ENCODE results near the gene TCF7L2.

The TCF7L2 gene

GRCh38 chr10:112972606-112973005 is 22.6 kb downstream of the TCF7L2 start:
- TF ChIP-seq CTCF (IDR thresholded peaks at IDR 0.05; ENCODE audit: control insufficient read depth, extremely low read depth, insufficient read depth), result no peak
- DNase-seq (ENCODE audit: low read depth), result no peak
- H3K4me3 ChIP-seq (ENCODE audit: low read depth, low read length), result no peak overlapping the region

- no peak overlapping the region for H3K4me3 ChIP-seq (ENCODE audit: low read depth, low read length)
- DNase-seq (ENCODE audit: low read depth), result no peak
- TF ChIP-seq CTCF (IDR thresholded peaks at IDR 0.05; ENCODE audit: control insufficient read depth, extremely low read depth, insufficient read depth), result no peak
Measured at GRCh38 chr10:112973046-112973445, 23.0 kb downstream of the TCF7L2 start.

DNA sequence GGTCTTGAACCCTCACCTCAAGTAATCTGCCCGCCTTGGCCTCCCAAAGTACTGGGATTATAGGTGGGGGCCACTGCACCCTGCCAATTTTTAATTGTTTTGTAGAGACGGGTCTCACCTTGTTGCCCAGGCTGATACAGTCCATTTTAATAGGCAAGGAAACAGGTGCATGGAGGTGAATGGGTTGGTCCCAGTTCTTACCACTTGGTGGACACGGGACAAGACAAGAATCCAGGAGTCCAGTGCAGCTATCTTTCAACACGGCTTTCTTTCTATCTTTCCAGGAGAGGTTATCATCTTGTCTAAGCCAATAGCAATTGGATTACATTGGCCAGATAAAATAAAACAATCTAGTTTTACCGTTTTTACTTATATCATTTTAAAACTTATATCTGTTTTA is 23.8 kb downstream of the TCF7L2 start:
- no peak for TF ChIP-seq CTCF (IDR thresholded peaks at IDR 0.05; ENCODE audit: control insufficient read depth, extremely low read depth, insufficient read depth)
- no peak for DNase-seq (ENCODE audit: low read depth)
- H3K4me3 ChIP-seq (ENCODE audit: low read depth, low read length), result no peak overlapping the region

GRCh38 chr10:112977426-112977898 is 27.4 kb downstream of the TCF7L2 start:
- H3K4me3 ChIP-seq (ENCODE audit: low read depth, low read length), result no peak overlapping the region
- TF ChIP-seq CTCF (IDR thresholded peaks at IDR 0.05; ENCODE audit: control insufficient read depth, extremely low read depth, insufficient read depth), result no peak
- no peak for DNase-seq (ENCODE audit: low read depth)

DNA sequence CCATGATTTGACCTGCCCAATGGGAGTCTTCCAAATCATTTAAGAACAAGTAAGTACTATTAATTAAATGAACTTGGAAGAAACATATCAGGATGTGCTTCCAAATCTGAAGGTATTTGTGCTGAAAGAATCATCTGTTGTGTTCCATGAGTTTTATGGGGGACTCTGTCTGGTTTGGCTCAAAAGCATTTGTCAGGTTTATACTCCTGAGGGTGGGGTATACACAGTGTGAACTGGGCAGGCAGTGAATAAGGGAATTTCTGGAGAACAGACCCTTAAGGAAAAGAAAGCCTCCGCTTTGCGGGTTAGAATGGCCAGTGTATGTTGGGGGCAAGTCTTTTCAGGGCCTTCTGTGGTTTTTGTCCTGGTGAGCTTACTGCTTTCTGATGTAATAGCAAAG is 29.9 kb downstream of the TCF7L2 start:
- TF ChIP-seq CTCF (IDR thresholded peaks at IDR 0.05; ENCODE audit: control insufficient read depth, extremely low read depth, insufficient read depth), result no peak
- DNase-seq (ENCODE audit: low read depth), result no peak
- H3K4me3 ChIP-seq (ENCODE audit: low read depth, low read length), result no peak overlapping the region

DNA sequence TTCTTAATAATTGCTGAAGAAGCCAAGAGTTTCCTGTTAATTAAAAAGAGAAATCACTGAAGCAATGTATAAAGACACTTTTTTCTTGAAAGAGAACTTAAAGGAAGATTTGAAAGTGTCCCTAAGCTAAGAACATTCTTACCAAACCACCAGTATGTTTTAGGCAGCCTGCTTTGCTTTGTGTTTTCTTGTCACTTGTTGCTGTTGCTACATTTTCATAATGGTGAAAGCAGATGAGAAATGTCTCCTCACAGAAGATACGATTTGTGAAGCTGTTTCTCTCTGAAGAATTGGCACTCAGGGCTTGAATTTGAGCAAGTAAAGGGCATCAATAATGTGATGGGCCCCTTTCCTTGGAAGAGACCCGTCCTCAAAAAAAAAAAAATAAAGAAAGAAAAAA is 30.9 kb downstream of the TCF7L2 start:
- H3K4me3 ChIP-seq (ENCODE audit: low read depth, low read length), result no peak overlapping the region
- no peak for DNase-seq (ENCODE audit: low read depth)
- no peak for TF ChIP-seq CTCF (IDR thresholded peaks at IDR 0.05; ENCODE audit: control insufficient read depth, extremely low read depth, insufficient read depth)

DNA sequence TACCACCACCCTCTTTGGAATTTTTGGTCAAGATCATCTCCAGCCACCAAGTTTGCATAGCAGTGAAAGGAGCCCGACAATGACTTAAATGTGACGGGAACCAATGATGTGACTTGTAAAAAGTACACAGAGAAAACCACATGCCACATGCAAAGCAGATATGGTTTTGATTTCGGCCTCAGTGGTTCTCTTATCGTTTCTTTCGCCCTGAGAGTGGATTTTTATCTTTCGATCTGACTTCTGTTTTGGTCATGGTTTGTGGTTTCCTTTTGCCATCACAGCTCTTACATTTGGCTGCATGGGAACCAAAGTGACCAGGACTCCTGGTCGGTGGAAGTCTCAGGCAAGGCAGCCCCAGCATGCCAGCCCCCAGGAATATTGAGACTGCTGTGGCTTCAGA is 31.5 kb downstream of the TCF7L2 start:
- no peak overlapping the region for H3K4me3 ChIP-seq (ENCODE audit: low read depth, low read length)
- TF ChIP-seq CTCF (IDR thresholded peaks at IDR 0.05; ENCODE audit: control insufficient read depth, extremely low read depth, insufficient read depth), result no peak
- no peak for DNase-seq (ENCODE audit: low read depth)

All from LNCaP clone FGC (cell line).